Measurements from ENCODE around the gene MTG1.

MTG1 gene

GRCh38 chr10:133444342-133445267 lies 50.6 kb downstream of the MTG1 start:
- H3K4me3 ChIP-seq (ENCODE audit: low read depth, low read length), result no peak overlapping the region
- TF ChIP-seq CTCF (IDR thresholded peaks at IDR 0.05; ENCODE audit: low read depth, low read length), result no peak

GRCh38 chr10:133445268-133445732 lies 51.3 kb downstream of the MTG1 start:
- no peak for TF ChIP-seq CTCF (IDR thresholded peaks at IDR 0.05; ENCODE audit: low read depth, low read length)

GRCh38 chr10:133445751-133446708 lies 52.1 kb downstream of the MTG1 start:
- TF ChIP-seq CTCF (IDR thresholded peaks at IDR 0.05; ENCODE audit: low read depth, low read length), result no peak
- no peak overlapping the region for H3K4me3 ChIP-seq (ENCODE audit: low read depth, low read length)

More at GRCh38 chr10:133445268-133445732, 51.3 kb downstream of the MTG1 start:
- no peak overlapping the region for H3K4me3 ChIP-seq (ENCODE audit: low read depth, low read length)

- TF ChIP-seq CTCF (IDR thresholded peaks at IDR 0.05; ENCODE audit: low read depth, low read length), result no peak
- H3K4me3 ChIP-seq (ENCODE audit: low read depth, low read length), result no peak overlapping the region
These were observed 53.0 kb downstream of the MTG1 start for GRCh38 chr10:133446979-133447378.

- no peak overlapping the region for H3K4me3 ChIP-seq (ENCODE audit: low read depth, low read length)
- no peak for TF ChIP-seq CTCF (IDR thresholded peaks at IDR 0.05; ENCODE audit: low read depth, low read length)
These were observed 54.2 kb downstream of the MTG1 start for GRCh38 chr10:133448120-133448519.

GRCh38 chr10:133451346-133451745 lies 57.4 kb downstream of the MTG1 start:
- H3K4me3 ChIP-seq (ENCODE audit: low read depth, low read length), result no peak overlapping the region
- TF ChIP-seq CTCF (IDR thresholded peaks at IDR 0.05; ENCODE audit: low read depth, low read length), result no peak
